Panc1 (cell line): ENCODE data around the gene ZBED4. TPM values are rescaled to one million over a fixed set of nuclear protein-coding genes. Genes with fewer than 3 reads are reported as not detected.

ENCODE experiments used
- ATAC-seq: fragments of 200-7000 bp; cut with Tn5 transposase; 2 replicates; pipeline ENCODE4 v1.9.1; 2020; ENCODE audit warnings: mild to moderate bottlenecking, moderate library complexity
- BruUV-seq: library from RNA; stranded (reverse); fragments of 400-500 nt; replicated peaks from 2 replicates; lab custom pipeline; 2021; lab: Mats Ljungman, UMichigan
- CTCF ChIA-PET: fragments of 300-600 bp; sonication (Branson Sonifier 250); formaldehyde crosslinking; loops from one replicate; lab custom pipeline; 2022; ENCODE audit warnings: antibody characterized with exemption; lab: Charles Lee
- POLR2A ChIA-PET: fragments of 300-600 bp; sonication (Branson Sonifier 250); formaldehyde crosslinking; loops from one replicate; lab custom pipeline; 2022; ENCODE audit warnings: antibody characterized with exemption; lab: Charles Lee
- DNase-seq: peaks from one replicate; pipeline ENCODE4 v3.0.0-alpha.2; 2010; ENCODE audit warnings: low read depth, low spot score
- H3K27ac ChIP-seq: 2 replicates; pipeline ENCODE4 v1.5.1; 2011; ENCODE audit warnings: mild to moderate bottlenecking, low read length, inconsistent platforms
- H3K27me3 ChIP-seq: fragments of 200-500 bp; sonication (Bioruptor generic); 2 replicates; pipeline ENCODE4 v1.6.0; 2014; ENCODE audit warnings: low read length, inconsistent platforms; ENCODE audit not compliant: control insufficient read depth, insufficient read depth
- H3K36me3 ChIP-seq: fragments of 200-500 bp; sonication (Bioruptor generic); 2 replicates; pipeline ENCODE4 v1.5.1; 2014; ENCODE audit warnings: inconsistent platforms, mild to moderate bottlenecking, low read length, moderate library complexity; ENCODE audit not compliant: control insufficient read depth, insufficient read depth
- H3K4me1 ChIP-seq: 2 replicates; pipeline ENCODE4 v1.5.1; 2011; ENCODE audit warnings: inconsistent platforms, mild to moderate bottlenecking, low read length, moderate library complexity; ENCODE audit not compliant: control insufficient read depth, insufficient read depth
- H3K4me3 ChIP-seq, 2 experiments: 2 replicates each; pipeline ENCODE4 v1.5.1; 2011 to 2012; ENCODE audit warnings: low read depth in 2 of 2, low read length in 2 of 2, mild to moderate bottlenecking in 2 of 2, inconsistent platforms in 1 of 2, moderate library complexity in 1 of 2
- H3K9me3 ChIP-seq: fragments of 200-500 bp; sonication (Bioruptor generic); 2 replicates; pipeline ENCODE4 v1.5.1; 2014; ENCODE audit warnings: low read depth, mild to moderate bottlenecking, inconsistent platforms, low read length, moderate library complexity; ENCODE audit not compliant: control insufficient read depth, insufficient read depth
- CTCF ChIP-seq: fragments of 450-650 bp; IDR thresholded peaks from 2 replicates; pipeline ENCODE4 v1.5.1; 2017; ENCODE audit warnings: mild to moderate bottlenecking
- POLR2AphosphoS5 ChIP-seq: IDR thresholded peaks from 2 replicates; pipeline ENCODE4 v1.6.1; 2012; ENCODE audit warnings: mild to moderate bottlenecking, low read depth, low read length, moderate library complexity
- REST ChIP-seq, 2 experiments: IDR thresholded peaks; 2 replicates each; pipeline ENCODE4 v1.6.1; 2011 to 2012; ENCODE audit warnings: low read depth in 2 of 2, control low read depth in 1 of 2, low read length in 1 of 2, mild to moderate bottlenecking in 1 of 2, moderate library complexity in 1 of 2; ENCODE audit not compliant: insufficient read depth in 1 of 2
- SIN3A ChIP-seq: IDR thresholded peaks from 2 replicates; pipeline ENCODE4 v1.6.1; 2012; ENCODE audit warnings: low read depth, mild to moderate bottlenecking, low read length, moderate library complexity, borderline replicate concordance; ENCODE audit not compliant: insufficient read depth
- TCF7L2 ChIP-seq: IDR thresholded peaks from 2 replicates; pipeline ENCODE4 v1.6.1; 2011; ENCODE audit warnings: mild to moderate bottlenecking, low read depth, low read length, inconsistent platforms
- in situ Hi-C: cut with HindIII; loops from 2 replicates; pipeline ENCODE4 v1.10.0; 2016; ENCODE audit warnings: low sequenced_read_pairs, low pct_unique_long_range_greater_than_20kb
- intact Hi-C: fragments of 100-400 bp; cut with micrococcal nuclease; formaldehyde crosslinking; loops from one replicate; pipeline ENCODE4 v1.10.0; 2022; ENCODE audit not compliant: unreplicated experiment
- total RNA-seq: library from RNA; stranded (reverse); gene quantifications from one replicate; pipeline ENCODE4 v1.2.1, GENCODE V29; 2021; ENCODE audit not compliant: unreplicated experiment

The ZBED4 gene
- total RNA-seq, 1 experiment from 2014 or later = 17.3 TPM

- intact Hi-C loops (no loop called here), in situ Hi-C loops (no loop called here)
- H3K4me1 ChIP-seq = no peaks in the 10 kb centered on the region
- H3K9me3 ChIP-seq = no peaks in the 10 kb centered on the region; the same call in 1 of the 2 replicates
- H3K36me3 ChIP-seq = no peaks in the 10 kb centered on the region
- DNase-seq = no peak
- TF ChIP-seq SIN3A (no peak), TCF7L2 (no peak)
- POLR2A ChIA-PET = no interaction called here
- no peak overlapping the region for H3K4me3 ChIP-seq
- no TSS peak for BruUV-seq
- no peaks in the 10 kb centered on the region for H3K27me3 ChIP-seq
- no peak for ATAC-seq
- CTCF ChIA-PET = no interaction called here
- H3K27ac ChIP-seq = no peak overlapping the region
Measured at GRCh38 chr22:49892226-49892899, 38.7 kb downstream of the ZBED4 start.

DNA sequence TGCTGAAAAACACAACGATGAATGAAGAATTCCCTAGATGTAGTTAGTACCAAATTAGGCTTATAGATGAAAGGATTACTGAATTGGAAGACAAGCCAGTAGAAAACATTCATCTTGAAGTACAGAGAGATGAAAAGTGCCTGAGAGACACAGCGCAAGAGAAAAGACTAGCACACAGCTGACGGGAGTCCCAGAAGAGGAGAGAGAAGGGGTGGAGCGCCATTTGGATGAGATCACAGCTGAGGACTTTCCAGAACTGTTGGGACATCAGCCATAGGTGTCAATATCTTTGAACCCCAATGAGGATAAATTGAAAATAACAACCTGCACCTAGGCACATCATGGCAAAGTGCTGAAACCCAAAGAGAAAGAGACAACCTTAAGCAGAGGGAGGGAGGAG is 39.4 kb downstream of the ZBED4 start:
- intact Hi-C loops = no loop called here
- CTCF ChIA-PET = no interaction called here

More for the DNA sequence above, 39.4 kb downstream of the ZBED4 start:
- no peak overlapping the region for H3K27ac ChIP-seq
- no peaks in the 10 kb centered on the region for H3K27me3 ChIP-seq
- H3K9me3 ChIP-seq = no peaks in the 10 kb centered on the region; the same call in 1 of the 2 replicates
- H3K4me3 ChIP-seq = no peak overlapping the region
- no peaks in the 10 kb centered on the region for H3K4me1 ChIP-seq
- DNase-seq (no peak), ATAC-seq (no peak)
- no peaks in the 10 kb centered on the region for H3K36me3 ChIP-seq
- BruUV-seq = no TSS peak
- TF ChIP-seq TCF7L2 (no peak), REST (IDR thresholded peaks at IDR 0.05; ENCODE audit: insufficient read depth in 1 of 2, low read depth in 2 of 2, low read length in 1 of 2) (no peak), CTCF (no peak), POLR2AphosphoS5 (no peak), SIN3A (no peak)
- in situ Hi-C loops = no loop called here
- POLR2A ChIA-PET = no interaction called here
